C4-2B (cell line): ENCODE measurements around the gene TUSC7.

ENCODE experiments used
- H3K27ac ChIP-seq: fragments of 450-650 bp; 2 replicates; pipeline ENCODE4 v1.5.1; 2017
- CTCF ChIP-seq: fragments of 450-650 bp; conservative IDR thresholded peaks from 2 replicates; pipeline ENCODE4 v1.5.1; 2017; ENCODE audit warnings: mild to moderate bottlenecking
- ZFX ChIP-seq: fragments of 450-650 bp; IDR thresholded peaks from 2 replicates; pipeline ENCODE4 v1.6.1; 2017

TUSC7 gene

GRCh38 chr3:116728454-116728853, 18.9 kb downstream of the TUSC7 start:
- TF ChIP-seq CTCF (no peak), ZFX (no peak)
- no peak overlapping the region for H3K27ac ChIP-seq

DNA sequence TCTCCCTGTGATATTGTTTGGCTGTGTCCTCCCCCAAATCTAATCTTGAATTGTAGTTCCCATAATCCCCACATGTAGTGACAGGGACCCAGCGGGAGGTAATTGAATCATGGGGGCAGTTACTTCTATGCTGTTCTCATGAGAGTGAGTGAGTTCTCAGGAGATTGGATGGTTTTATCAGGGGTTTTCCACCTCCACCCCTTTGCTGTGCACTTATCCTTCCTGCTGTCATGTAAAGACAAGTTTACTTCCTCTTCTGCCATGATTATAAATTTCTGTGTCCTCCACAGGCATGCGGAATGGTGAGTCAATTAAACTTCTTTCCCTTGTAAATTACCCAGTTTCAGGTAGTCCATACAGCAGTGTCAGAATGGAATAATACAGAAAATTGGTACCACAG, 24.7 kb downstream of the TUSC7 start:
- no peak overlapping the region for H3K27ac ChIP-seq
- TF ChIP-seq ZFX = no peak
- no peak for TF ChIP-seq CTCF

DNA sequence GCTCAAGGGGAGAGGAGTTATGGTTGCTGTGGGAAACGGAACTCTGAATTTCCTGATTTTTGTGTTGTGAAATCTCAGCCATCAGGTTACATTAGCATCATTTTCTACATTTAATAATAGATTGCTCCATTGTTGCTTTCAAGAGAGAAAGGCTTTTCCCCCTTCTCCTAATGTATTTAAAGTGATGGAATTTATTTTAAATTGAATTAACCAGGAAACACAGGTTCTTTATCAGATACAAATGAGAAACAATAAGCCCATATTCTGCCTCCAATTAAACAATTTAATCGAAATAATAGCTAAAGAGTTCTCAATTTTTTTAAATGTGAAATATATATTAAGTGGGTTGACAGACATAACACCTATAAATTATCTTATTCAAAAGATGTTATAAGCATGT, 30.1 kb downstream of the TUSC7 start:
- TF ChIP-seq CTCF = no peak
- no peak for TF ChIP-seq ZFX

GRCh38 chr3:116740293-116740692, 30.7 kb downstream of the TUSC7 start:
- H3K27ac ChIP-seq = no peak overlapping the region
- no peak for TF ChIP-seq CTCF
- no peak for TF ChIP-seq ZFX

More for the DNA sequence above, 30.1 kb downstream of the TUSC7 start:
- no peak overlapping the region for H3K27ac ChIP-seq

- no peak for TF ChIP-seq ZFX
- TF ChIP-seq CTCF = no peak
- no peak overlapping the region for H3K27ac ChIP-seq
Observed at GRCh38 chr3:116741467-116741866, 31.9 kb downstream of the TUSC7 start.

- H3K27ac ChIP-seq = no peak overlapping the region
- TF ChIP-seq ZFX = no peak
- TF ChIP-seq CTCF = no peak
Observed at GRCh38 chr3:116743062-116743461, 33.5 kb downstream of the TUSC7 start.

DNA sequence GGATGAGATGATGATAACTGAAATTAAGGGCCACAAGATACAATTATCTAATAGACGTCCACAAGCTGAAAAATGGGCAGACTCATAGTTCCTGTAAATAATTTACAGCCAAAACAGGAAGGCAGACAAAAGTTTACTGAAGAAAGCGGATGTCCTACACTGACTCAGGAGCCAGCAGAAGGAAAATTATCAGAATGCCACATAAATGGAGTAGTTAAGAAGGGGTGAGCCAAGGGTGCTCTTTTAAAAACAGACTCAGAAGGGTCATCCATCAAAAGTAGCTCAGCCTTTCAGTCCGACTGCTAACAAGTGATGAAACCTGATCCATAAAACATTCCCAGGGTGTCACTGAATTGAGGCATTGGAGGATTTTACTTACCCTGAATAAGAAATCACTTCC, 39.8 kb downstream of the TUSC7 start:
- TF ChIP-seq ZFX (no peak), CTCF (no peak)

More for the DNA sequence above, 39.8 kb downstream of the TUSC7 start:
- no peak overlapping the region for H3K27ac ChIP-seq
